Testis (tissue), 2 donors: ENCODE results near the gene AGBL1.

ENCODE experiments used
- CTCF ChIP-seq, 3 experiments: fragments of 450-650 bp in 2 of 3; fragments of 200-600 bp in 1 of 3; sonication (generic) in 1 of 3; IDR thresholded peaks; one replicate each; pipeline ENCODE4 v1.5.1; 2016 to 2019; ENCODE audit warnings: antibody characterized with exemption in 3 of 3, mild to moderate bottlenecking in 2 of 3, moderate library complexity in 1 of 3
- POLR2A ChIP-seq: fragments of 450-650 bp; IDR thresholded peaks from one replicate; pipeline ENCODE4 v1.6.1; 2017; ENCODE audit warnings: antibody characterized with exemption, mild to moderate bottlenecking, moderate library complexity

GRCh38 chr15:86038491-86038890, 41.2 kb upstream of the AGBL1 start:
- TF ChIP-seq CTCF (IDR thresholded peaks at IDR 0.05), result no peak
- TF ChIP-seq POLR2A, result no peak
